ENCODE results near the gene MX2. TPM values are rescaled to one million over a fixed set of nuclear protein-coding genes. Genes with fewer than 3 reads are reported as not detected.

MX2 gene
- total RNA-seq, 1 experiment from 2014 or later = 56.7 TPM

DNA sequence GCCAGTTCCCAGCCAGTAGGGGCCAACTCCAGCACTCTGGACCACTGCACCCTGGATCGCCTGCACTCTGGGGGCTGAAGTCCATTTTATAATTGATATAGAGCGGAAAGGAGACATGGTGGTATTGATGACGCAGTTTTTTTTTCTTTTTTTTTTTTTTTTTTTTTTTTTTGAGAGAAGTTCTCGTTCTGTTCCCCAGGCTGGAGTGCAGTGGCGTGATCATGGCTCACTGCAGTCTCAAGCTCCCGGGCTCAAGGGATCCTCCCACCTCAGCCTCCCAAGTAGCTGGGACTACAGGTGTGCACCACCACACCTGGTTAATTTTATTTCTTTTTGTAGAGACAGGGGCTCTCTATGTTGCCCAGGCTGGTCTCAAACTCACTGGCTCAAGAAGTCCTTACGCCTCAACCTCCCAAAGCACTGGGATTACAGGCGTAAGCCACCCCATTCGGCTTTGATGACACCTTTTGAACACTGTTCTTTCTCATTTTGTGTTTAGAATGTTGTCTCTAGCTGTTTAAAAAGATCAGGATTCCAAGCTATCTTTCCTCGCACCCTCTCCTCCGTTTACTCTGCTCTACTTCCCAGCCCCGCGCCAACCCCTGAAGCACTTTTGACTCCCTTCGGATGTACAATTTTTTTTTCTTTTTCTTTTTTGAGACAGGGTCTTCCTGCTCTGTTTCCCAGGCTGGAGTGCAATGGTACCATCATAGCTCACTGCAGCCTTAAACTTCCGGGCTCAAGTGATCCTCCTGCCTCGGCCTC is 960 bp downstream of the MX2 start:
- in situ Hi-C loops (cut with HindIII; ENCODE audit: low pct_unique_long_range_greater_than_20kb, low sequenced_read_pairs) = no loop called here
- BruUV-seq (replicated peaks) = no TSS peak
- TF ChIP-seq, protein P1, sequence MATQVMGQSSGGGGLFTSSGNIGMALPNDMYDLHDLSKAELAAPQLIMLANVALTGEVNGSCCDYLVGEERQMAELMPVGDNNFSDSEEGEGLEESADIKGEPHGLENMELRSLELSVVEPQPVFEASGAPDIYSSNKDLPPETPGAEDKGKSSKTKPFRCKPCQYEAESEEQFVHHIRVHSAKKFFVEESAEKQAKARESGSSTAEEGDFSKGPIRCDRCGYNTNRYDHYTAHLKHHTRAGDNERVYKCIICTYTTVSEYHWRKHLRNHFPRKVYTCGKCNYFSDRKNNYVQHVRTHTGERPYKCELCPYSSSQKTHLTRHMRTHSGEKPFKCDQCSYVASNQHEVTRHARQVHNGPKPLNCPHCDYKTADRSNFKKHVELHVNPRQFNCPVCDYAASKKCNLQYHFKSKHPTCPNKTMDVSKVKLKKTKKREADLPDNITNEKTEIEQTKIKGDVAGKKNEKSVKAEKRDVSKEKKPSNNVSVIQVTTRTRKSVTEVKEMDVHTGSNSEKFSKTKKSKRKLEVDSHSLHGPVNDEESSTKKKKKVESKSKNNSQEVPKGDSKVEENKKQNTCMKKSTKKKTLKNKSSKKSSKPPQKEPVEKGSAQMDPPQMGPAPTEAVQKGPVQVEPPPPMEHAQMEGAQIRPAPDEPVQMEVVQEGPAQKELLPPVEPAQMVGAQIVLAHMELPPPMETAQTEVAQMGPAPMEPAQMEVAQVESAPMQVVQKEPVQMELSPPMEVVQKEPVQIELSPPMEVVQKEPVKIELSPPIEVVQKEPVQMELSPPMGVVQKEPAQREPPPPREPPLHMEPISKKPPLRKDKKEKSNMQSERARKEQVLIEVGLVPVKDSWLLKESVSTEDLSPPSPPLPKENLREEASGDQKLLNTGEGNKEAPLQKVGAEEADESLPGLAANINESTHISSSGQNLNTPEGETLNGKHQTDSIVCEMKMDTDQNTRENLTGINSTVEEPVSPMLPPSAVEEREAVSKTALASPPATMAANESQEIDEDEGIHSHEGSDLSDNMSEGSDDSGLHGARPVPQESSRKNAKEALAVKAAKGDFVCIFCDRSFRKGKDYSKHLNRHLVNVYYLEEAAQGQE (IDR thresholded peaks at IDR 0.05; ENCODE audit: insufficient read depth in 1 of 2, low read depth in 2 of 2, low read length in 1 of 2) = no peak
- TF ChIP-seq TCF7L2 (IDR thresholded peaks at IDR 0.05; ENCODE audit: low read depth, low read length) (no peak), POLR2AphosphoS5 (IDR thresholded peaks at IDR 0.05; ENCODE audit: low read depth, low read length) (no peak)
- TF ChIP-seq, protein P2, sequence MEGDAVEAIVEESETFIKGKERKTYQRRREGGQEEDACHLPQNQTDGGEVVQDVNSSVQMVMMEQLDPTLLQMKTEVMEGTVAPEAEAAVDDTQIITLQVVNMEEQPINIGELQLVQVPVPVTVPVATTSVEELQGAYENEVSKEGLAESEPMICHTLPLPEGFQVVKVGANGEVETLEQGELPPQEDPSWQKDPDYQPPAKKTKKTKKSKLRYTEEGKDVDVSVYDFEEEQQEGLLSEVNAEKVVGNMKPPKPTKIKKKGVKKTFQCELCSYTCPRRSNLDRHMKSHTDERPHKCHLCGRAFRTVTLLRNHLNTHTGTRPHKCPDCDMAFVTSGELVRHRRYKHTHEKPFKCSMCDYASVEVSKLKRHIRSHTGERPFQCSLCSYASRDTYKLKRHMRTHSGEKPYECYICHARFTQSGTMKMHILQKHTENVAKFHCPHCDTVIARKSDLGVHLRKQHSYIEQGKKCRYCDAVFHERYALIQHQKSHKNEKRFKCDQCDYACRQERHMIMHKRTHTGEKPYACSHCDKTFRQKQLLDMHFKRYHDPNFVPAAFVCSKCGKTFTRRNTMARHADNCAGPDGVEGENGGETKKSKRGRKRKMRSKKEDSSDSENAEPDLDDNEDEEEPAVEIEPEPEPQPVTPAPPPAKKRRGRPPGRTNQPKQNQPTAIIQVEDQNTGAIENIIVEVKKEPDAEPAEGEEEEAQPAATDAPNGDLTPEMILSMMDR (IDR thresholded peaks at IDR 0.05) = no peak

DNA sequence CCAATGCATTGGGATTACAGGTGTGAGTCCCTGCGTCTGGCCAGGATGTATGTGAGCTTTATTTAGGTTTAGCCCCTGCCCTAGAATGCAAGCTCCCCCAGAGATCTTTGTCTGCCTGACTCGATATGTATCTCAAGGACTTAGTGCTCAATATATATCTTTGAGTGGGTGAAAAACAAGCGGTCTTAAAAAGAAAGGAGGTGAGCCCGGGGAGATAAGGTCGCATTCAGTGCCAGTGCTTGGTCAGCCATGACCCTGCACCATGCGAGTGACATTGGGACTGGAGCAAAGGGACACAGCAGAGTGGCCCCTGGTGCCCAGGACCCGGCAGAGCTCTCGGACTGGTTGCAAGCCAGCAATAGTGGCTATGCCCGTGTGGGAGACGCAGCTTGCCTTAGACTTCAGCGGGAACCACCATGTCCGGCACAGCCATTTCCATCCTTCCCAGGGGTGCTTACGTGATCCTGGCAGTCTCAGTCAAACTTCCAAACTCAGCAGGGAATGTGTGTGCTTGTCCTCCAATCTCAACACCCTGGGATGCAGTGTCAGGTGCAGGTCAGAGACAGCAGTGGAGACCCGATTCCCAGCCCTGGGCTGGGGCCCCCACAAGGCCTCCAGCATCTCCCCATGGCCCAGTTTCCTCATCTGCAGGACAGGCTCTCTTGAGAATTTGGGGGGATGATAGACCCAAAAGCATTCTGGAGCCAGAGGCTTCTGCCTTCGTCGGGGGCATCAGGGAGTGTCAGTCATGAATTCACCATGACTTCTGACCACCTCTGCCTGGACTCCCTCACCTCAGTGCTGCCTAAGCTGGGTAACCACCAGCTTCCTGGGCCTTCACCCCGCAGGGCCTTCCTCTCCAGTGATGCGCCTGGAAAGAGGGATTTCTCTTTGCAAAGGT is 1.8 kb downstream of the MX2 start:
- Histone ChIP-seq H3K4me3 (ENCODE audit: low read depth in 2 of 2, low read length in 2 of 2) (no peak overlapping the region), H3K9me3 (ENCODE audit: control insufficient read depth, insufficient read depth, low read depth, low read length) (no peaks in the 10 kb centered on the region), H3K36me3 (ENCODE audit: control insufficient read depth, insufficient read depth, low read length) (no peaks in the 10 kb centered on the region), H3K27ac (ENCODE audit: low read length) (no peak overlapping the region), H3K27me3 (ENCODE audit: control insufficient read depth, insufficient read depth, low read length) (no peaks in the 10 kb centered on the region), H3K4me1 (ENCODE audit: control insufficient read depth, insufficient read depth, low read length) (no peaks in the 10 kb centered on the region)
- intact Hi-C loops (cut with micrococcal nuclease; ENCODE audit: unreplicated experiment) (no loop called here), in situ Hi-C loops (cut with HindIII; ENCODE audit: low pct_unique_long_range_greater_than_20kb, low sequenced_read_pairs) (no loop called here)
- DNase-seq (ENCODE audit: low read depth, low spot score) (no peak), ATAC-seq (no peak)
- POLR2A ChIA-PET = no interaction called here
- CTCF ChIA-PET = no interaction called here
- TF ChIP-seq, protein P1 (IDR thresholded peaks at IDR 0.05; ENCODE audit: insufficient read depth in 1 of 2, low read depth in 2 of 2, low read length in 1 of 2) = no peak
- TF ChIP-seq SIN3A (IDR thresholded peaks at IDR 0.05; ENCODE audit: borderline replicate concordance, insufficient read depth, low read depth, low read length) (no peak), POLR2AphosphoS5 (IDR thresholded peaks at IDR 0.05; ENCODE audit: low read depth, low read length) (no peak), TCF7L2 (IDR thresholded peaks at IDR 0.05; ENCODE audit: low read depth, low read length) (no peak)
- TF ChIP-seq, protein P2 (IDR thresholded peaks at IDR 0.05) = no peak
- BruUV-seq (replicated peaks) = no TSS peak

More for the DNA sequence above, 960 bp downstream of the MX2 start:
- intact Hi-C loops (cut with micrococcal nuclease; ENCODE audit: unreplicated experiment) = no loop called here
- no peak for ATAC-seq
- POLR2A ChIA-PET = interaction anchor here (0.7 kb wide), 1 partner anchor 65 kb away, joined by 8 read pairs; no protein-coding TSS in a partner anchor
- Histone ChIP-seq H3K4me1 (ENCODE audit: control insufficient read depth, insufficient read depth, low read length) (no peaks in the 10 kb centered on the region), H3K27ac (ENCODE audit: low read length) (no peak overlapping the region), H3K4me3 (ENCODE audit: low read depth in 2 of 2, low read length in 2 of 2) (no peak overlapping the region), H3K27me3 (ENCODE audit: control insufficient read depth, insufficient read depth, low read length) (no peaks in the 10 kb centered on the region), H3K36me3 (ENCODE audit: control insufficient read depth, insufficient read depth, low read length) (no peaks in the 10 kb centered on the region), H3K9me3 (ENCODE audit: control insufficient read depth, insufficient read depth, low read depth, low read length) (no peaks in the 10 kb centered on the region)
- no peak for DNase-seq (ENCODE audit: low read depth, low spot score)
- CTCF ChIA-PET = no interaction called here
